Stimulated activated naive CD8-positive, alpha-beta T cell treated with anti-CD3 and anti-CD28 coated beads, Interleukin-15, Interleukin-2, amounts not matched to agents 100 ng/mL and 50 ng/mL, for 24 hours (primary cell): Measurements from ENCODE around the gene DDX49.

Experiments
- H3K27ac Mint-ChIP-seq: one replicate; pipeline ENCODE4 v1.8.0; 2021; ENCODE audit warnings: mild to moderate bottlenecking, mixed read lengths
- H3K27me3 Mint-ChIP-seq: one replicate; pipeline ENCODE4 v1.8.0; 2021; ENCODE audit warnings: mixed read lengths
- H3K36me3 Mint-ChIP-seq: one replicate; pipeline ENCODE4 v1.8.0; 2021; ENCODE audit warnings: low read depth, mixed read lengths
- H3K4me1 Mint-ChIP-seq: one replicate; pipeline ENCODE4 v1.8.0; 2021; ENCODE audit warnings: low read depth, mixed read lengths
- H3K4me3 Mint-ChIP-seq: one replicate; pipeline ENCODE4 v1.8.0; 2021; ENCODE audit warnings: mild to moderate bottlenecking, mixed read lengths
- H3K9me3 Mint-ChIP-seq: one replicate; pipeline ENCODE4 v1.8.0; 2021; ENCODE audit warnings: mixed read lengths

DDX49 gene

GRCh38 chr19:18960370-18960769, 40.9 kb downstream of the DDX49 start:
- peaks cover 13% of the 10 kb centered on the region for H3K4me1 Mint-ChIP-seq
- H3K27me3 Mint-ChIP-seq: peaks cover 11% of the 10 kb centered on the region
- no peaks in the 10 kb centered on the region for H3K36me3 Mint-ChIP-seq
- no peaks in the 10 kb centered on the region for H3K9me3 Mint-ChIP-seq
- no peak overlapping the region for H3K27ac Mint-ChIP-seq
- H3K4me3 Mint-ChIP-seq: no peak overlapping the region

- no peak overlapping the region for H3K4me3 Mint-ChIP-seq
- H3K27me3 Mint-ChIP-seq: peaks cover 11% of the 10 kb centered on the region
- H3K4me1 Mint-ChIP-seq: peaks cover 13% of the 10 kb centered on the region
- H3K36me3 Mint-ChIP-seq: no peaks in the 10 kb centered on the region
- no peaks in the 10 kb centered on the region for H3K9me3 Mint-ChIP-seq
- no peak overlapping the region for H3K27ac Mint-ChIP-seq
These were observed 42.5 kb downstream of the DDX49 start for GRCh38 chr19:18961767-18962620.

- H3K27me3 Mint-ChIP-seq: peaks cover 15% of the 10 kb centered on the region
- H3K27ac Mint-ChIP-seq: no peak overlapping the region
- H3K4me1 Mint-ChIP-seq: peaks cover 14% of the 10 kb centered on the region
- H3K9me3 Mint-ChIP-seq: no peaks in the 10 kb centered on the region
- H3K4me3 Mint-ChIP-seq: no peak overlapping the region
- no peaks in the 10 kb centered on the region for H3K36me3 Mint-ChIP-seq
These were observed 44.6 kb downstream of the DDX49 start for GRCh38 chr19:18964121-18964520.

- Mint-ChIP-seq H3K4me3 (no peak overlapping the region), H3K27me3 (peaks cover 12% of the 10 kb centered on the region), H3K9me3 (no peaks in the 10 kb centered on the region), H3K4me1 (peaks cover 15% of the 10 kb centered on the region), H3K27ac (no peak overlapping the region), H3K36me3 (no peaks in the 10 kb centered on the region)
These were observed 46.8 kb downstream of the DDX49 start for GRCh38 chr19:18966307-18966706.

- Mint-ChIP-seq H3K27me3 (peaks cover 4% of the 10 kb centered on the region), H3K36me3 (no peaks in the 10 kb centered on the region), H3K4me1 (peaks cover 4% of the 10 kb centered on the region), H3K9me3 (no peaks in the 10 kb centered on the region), H3K4me3 (no peak overlapping the region), H3K27ac (no peak overlapping the region)
These were observed 48.0 kb downstream of the DDX49 start for GRCh38 chr19:18967358-18968146.

GRCh38 chr19:18969931-18970659, 50.6 kb downstream of the DDX49 start:
- Mint-ChIP-seq H3K4me3 (no peak overlapping the region), H3K27ac (no peak overlapping the region), H3K4me1 (peaks cover 4% of the 10 kb centered on the region), H3K9me3 (no peaks in the 10 kb centered on the region), H3K27me3 (peaks cover 8% of the 10 kb centered on the region), H3K36me3 (no peaks in the 10 kb centered on the region)

- Mint-ChIP-seq H3K9me3 (no peaks in the 10 kb centered on the region), H3K4me1 (peaks cover 4% of the 10 kb centered on the region), H3K36me3 (no peaks in the 10 kb centered on the region), H3K4me3 (no peak overlapping the region), H3K27ac (no peak overlapping the region), H3K27me3 (peaks cover 8% of the 10 kb centered on the region)
These were observed 52.8 kb downstream of the DDX49 start for GRCh38 chr19:18972301-18972811.

- H3K27ac Mint-ChIP-seq: no peak overlapping the region
- H3K4me1 Mint-ChIP-seq: peaks cover 4% of the 10 kb centered on the region
- H3K27me3 Mint-ChIP-seq: peaks cover 8% of the 10 kb centered on the region
- no peaks in the 10 kb centered on the region for H3K36me3 Mint-ChIP-seq
- H3K9me3 Mint-ChIP-seq: no peaks in the 10 kb centered on the region
- no peak overlapping the region for H3K4me3 Mint-ChIP-seq
These were observed 53.3 kb downstream of the DDX49 start for GRCh38 chr19:18972851-18973250.

GRCh38 chr19:18975011-18975410, 55.5 kb downstream of the DDX49 start:
- Mint-ChIP-seq H3K27me3 (peaks cover 4% of the 10 kb centered on the region), H3K4me1 (no peaks in the 10 kb centered on the region), H3K36me3 (no peaks in the 10 kb centered on the region), H3K27ac (no peak overlapping the region), H3K9me3 (no peaks in the 10 kb centered on the region), H3K4me3 (no peak overlapping the region)

DNA sequence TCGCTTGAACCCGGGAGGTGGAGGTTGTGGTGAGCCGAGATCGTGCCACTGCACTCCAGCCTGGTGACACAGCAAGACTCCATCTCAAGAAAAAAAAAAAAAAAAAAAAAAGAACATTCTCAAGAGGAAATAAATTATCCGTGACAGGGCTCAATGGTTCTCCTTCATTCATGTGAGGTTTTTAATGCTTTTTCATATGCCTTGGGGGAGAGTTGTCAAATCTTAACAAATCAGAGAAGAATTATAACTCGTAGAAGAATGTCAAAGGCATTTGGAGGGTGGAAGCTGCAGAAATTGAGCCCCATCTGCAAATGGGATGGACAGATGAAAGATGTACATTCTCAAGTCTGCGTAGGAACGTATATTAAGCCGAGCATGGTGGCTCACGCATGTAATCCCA, 56.4 kb downstream of the DDX49 start:
- no peaks in the 10 kb centered on the region for H3K4me1 Mint-ChIP-seq
- no peak overlapping the region for H3K27ac Mint-ChIP-seq
- H3K36me3 Mint-ChIP-seq: no peaks in the 10 kb centered on the region
- H3K9me3 Mint-ChIP-seq: no peaks in the 10 kb centered on the region
- H3K4me3 Mint-ChIP-seq: no peak overlapping the region
- peaks cover 4% of the 10 kb centered on the region for H3K27me3 Mint-ChIP-seq
